GM18909 (cell line): ENCODE results near the gene RPL41.
"Not testable (repeated sequence)": the region's sequence is repeated elsewhere in the genome, so short reads cannot be mapped to it uniquely, and the experiment has no call there.

Experiments
- ATAC-seq: cut with Tn5 transposase; IDR thresholded peaks from one replicate; pipeline ENCODE4 v1.9.1; 2021; ENCODE audit warnings: mild to moderate bottlenecking; ENCODE audit not compliant: unreplicated experiment, poor library complexity

RPL41 gene

DNA sequence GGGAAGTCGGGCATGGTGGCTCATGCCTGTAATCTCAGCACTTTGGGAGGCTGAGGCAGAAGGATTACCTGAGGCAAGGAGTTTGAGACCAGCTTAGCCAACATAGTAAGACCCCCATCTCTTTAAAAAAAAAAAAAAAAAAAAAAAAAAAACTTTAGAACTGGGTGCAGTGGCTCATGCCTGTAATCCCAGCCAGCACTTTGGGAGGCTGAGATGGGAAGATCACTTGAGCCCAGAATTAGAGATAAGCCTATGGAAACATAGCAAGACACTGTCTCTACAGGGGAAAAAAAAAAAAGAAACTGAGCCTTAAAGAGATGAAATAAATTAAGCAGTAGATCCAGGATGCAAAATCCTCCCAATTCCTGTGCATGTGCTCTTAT lies 13.8 kb upstream of the RPL41 start:
- no peak for ATAC-seq

DNA sequence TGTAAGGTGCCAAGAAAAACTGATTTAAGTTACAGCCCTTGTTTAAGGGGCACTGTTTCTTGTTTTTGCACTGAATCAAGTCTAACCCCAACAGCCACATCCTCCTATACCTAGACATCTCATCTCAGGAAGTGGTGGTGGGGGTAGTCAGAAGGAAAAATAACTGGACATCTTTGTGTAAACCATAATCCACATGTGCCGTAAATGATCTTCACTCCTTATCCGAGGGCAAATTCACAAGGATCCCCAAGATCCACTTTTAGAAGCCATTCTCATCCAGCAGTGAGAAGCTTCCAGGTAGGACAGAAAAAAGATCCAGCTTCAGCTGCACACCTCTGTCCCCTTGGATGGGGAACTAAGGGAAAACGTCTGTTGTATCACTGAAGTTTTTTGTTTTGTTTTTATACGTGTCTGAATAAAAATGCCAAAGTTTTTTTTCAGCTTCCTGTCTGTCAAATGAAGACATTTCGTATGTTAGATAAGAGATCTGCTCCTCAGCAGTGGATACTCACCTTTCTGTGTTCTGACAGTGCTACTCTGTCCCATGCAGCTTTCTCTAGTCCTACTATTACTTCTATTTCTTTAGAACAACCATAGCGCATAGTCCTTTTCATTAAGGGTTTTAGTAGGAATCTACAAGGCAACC lies 13.2 kb upstream of the RPL41 start:
- no peak for ATAC-seq

DNA sequence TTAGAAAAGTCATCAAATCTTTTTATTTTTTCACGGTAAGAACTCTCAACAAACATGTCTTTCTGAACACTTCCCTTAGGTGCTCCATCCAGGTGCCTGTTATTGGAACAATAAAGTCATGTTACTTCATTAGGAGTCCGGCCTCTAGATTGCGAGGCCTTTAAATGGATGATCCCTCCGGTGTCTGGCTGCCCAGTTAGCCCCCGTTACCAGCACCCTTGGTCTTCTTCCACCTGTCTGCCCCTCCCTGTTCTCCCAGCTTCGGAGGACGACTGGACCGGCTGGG lies 12.7 kb upstream of the RPL41 start:
- no peak for ATAC-seq

DNA sequence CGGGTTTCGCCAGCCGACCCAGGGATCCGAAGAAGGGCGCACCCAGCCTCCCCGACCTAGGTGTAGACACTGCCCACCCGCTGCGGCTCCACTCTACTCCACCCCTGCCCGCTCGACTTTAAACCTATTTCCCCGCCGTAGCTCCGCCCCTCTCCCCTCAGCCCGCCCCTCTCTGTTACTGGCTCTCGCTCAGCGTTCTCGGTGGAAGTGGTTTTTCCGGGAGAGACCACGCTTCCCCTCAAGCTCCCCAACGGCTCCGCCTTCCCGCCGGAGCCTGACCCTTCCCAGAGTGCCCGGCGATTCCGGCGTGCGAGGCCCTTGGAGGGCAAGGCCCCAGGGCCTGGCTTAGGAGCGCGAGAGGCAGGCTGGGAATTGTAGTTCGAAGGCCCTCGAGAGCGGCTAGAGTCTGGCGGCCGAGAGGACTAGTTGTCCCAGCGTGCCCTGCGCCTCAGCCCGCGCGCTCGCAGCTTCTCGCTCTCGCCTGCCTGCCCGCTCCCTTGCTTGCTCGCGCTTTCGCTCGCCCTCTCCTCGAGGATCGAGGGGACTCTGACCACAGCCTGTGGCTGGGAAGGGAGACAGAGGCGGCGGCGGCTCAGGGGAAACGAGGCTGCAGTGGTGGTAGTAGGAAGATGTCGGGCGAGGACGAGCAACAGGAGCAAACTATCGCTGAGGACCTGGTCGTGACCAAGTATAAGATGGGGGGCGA lies 12.2 kb upstream of the RPL41 start, which contains the start of gene PA2G4:
Gene PA2G4 (plus strand): TSS at position 451 of the 706 bp plus-strand sequence. CDS start 179 bp downstream, at position 630.
- ATAC-seq: peak; percentile 95

DNA sequence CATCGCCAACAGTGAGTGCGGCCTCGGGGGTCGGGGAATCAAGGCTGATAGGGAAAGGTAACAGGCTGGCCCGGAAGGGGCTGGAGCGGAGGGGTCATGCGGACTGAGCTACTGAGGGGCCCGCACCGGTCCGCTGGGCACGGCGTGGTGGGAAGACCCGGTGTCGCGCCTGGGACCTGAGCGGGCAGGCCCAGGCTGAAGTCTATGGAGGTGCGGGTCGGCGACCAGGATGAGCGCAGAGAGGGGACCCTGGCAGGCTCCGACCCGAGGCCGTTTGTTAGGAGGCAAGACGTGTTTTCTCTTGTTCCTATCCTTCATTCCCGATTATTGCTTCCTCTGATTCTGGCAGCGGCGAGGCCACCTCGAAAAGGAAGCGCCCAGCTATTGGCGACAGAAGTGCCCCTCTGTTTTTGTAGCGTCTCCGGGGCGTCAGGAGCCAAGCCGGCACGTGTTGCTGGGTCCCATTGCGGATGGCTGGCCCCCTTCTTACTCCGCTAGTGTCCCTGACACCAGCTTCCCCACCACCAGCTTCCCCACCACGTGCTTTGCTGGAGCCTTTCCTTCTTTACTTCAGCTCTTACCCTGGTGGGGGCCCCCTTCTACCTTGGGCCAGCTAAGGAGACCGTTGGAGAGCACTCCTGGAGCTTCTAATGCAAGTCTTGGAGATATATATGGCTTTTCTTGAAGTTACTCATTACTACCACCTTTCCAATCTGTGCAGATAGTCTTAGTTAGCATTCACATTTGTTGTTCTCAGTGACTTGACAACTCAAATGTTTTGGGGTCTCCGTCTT lies 11.4 kb upstream of the RPL41 start:
- peak; percentile 21 for ATAC-seq

DNA sequence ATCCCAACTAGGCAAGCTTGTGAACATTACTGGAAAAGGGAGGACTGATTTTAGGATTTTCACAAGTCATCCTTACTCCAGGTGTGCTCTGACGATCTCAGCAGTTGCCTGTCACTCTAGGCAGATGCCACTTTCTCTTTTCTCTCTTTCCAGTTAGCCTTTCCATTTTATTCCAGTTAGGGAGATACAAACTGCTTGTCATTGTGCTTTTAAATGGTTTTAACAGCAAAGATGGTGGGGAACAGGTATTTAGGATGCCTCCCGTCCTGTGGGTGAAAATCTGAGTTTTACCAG lies 10.9 kb upstream of the RPL41 start:
- no peak for ATAC-seq

DNA sequence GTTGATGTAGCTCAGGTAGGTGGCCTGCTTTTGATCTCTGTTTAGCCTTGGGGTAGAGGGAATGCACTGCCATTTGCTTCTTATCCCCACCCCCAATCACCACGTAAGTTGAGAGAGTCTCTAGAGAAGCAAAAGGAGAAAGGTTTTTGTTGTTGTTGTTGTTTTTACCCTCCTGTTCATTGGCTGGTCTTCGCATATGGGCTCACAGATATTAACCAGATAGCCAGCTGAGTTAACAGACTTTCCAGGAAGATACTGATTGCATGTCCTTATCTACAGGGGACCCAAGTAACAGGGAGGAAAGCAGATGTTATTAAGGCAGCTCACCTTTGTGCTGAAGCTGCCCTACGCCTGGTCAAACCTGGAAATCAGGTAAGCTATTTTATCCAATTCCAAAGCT lies 9.2 kb upstream of the RPL41 start:
- no peak for ATAC-seq

DNA sequence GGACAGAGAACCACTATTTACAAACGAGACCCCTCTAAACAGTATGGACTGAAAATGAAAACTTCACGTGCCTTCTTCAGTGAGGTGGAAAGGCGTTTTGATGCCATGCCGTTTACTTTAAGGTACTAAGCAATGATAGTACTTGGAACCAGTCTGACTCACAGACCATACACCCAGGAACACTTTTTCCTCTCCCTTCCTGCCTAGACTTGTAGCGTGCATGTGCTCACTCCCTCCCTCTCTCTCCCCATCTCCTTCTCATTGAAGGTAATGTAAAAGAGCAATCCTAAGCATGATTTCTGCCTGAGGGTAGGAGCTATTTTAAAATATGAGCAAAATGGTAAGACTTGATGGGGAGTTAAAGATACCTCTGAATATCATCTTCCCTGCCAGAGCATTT lies 5.9 kb upstream of the RPL41 start:
- ATAC-seq: no peak

DNA sequence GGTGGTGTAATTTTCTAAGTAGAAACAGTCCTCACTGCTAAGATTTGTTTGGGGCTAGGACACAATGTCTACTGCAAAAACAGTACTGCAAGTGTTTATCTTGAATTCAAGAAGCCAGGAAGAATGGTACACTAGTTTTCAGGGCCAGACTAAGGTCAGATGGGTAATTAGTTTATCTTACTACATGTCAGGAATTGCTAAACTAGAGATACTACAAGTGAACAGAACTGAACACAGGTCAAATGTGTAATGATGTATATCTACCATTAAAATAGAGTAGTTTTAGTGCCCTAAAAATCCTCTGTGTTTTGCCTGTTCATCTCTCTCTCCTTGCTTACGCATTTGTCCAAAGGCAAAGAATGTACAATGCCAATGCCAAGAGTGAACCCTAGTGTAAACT lies 2.3 kb upstream of the RPL41 start:
- no peak for ATAC-seq

DNA sequence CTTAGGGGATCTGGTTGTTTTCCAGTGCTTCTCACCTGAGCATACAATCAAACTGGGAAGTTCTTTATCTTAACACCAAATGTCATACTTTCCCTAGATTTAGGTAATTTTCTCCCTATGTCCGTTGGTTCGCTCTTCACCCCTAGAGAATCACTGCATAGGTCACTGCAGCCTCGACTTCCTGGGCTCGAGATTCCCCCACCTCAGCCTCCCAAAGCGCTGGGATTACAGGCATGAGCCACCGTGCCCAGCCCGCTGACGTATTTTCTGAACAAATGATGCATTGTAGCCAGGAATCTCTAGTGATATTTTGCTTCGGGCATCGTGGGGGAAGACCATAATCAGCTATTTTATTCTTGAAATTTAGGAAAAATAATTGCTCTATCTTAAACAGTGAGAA lies 1.1 kb upstream of the RPL41 start:
- no peak for ATAC-seq

DNA sequence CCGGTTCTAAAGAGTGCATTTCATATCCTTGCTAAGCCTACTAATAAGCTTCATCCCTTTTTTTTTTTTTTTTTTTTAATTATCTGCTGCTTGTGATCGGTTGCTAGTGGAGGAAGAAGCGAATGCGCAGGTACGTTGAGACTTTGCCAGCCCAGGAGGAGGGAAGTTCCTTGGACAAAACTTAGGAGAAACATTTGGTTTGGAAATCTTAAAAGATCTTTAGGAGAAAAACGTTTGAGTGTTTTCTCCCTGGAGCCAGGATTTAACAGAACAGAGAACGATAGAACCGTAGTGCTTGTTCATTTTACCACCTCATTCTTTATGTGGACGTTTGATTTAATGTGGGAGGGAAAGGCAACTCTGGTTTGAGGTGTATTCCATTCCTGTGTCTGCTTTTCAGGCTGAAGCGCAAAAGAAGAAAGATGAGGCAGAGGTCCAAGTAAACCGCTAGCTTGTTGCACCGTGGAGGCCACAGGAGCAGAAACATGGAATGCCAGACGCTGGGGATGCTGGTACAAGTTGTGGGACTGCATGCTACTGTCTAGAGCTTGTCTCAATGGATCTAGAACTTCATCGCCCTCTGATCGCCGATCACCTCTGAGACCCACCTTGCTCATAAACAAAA lies 761 bp downstream of the RPL41 start:
- ATAC-seq: not testable (repeated sequence)

DNA sequence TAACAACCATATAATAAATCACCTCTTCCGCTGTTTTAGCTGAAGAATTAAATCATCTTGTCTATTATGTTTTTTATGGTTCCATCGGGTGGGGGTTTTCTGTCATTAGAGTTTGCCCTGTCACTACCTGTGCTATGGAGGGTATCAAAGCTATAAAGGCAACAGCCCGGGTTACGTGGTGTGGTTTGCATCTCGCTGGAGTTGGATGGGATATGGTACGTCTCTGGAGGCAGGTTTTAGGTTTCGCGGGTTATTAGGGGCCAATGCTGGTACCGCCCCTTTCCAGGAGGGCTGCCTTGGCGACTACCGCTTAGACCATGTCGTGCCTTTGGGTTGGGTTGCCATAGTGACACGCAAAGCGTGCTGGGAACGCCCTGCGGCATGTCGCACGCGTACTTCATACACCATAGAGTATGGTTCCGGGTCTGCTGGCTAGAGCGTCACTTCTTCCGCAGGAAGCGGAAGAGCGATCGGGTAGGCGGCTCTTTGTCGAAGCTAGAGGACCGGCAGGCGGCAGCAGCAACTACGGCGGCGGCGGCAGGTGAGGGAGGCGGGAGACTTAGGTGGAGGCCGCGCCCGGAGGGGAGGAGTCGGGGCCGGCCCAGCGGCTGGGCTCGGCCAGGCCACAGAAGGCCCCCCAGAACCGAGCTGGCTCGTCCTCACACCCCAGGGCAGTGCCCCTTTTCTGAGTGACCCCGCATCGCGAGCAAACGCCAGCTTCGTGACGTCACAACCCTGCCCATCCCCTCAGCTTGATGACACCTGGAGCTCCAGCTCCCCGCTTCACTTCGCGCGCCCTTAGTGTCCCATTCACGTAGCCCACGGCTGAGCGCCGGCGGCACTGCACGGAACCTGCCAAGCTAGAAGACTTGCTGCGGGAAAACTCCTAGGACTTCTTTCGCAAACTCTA lies 1.6 kb downstream of the RPL41 start, which contains the start of gene ZC3H10:
Gene ZC3H10 (plus strand): TSS at position 489 of the 910 bp plus-strand sequence. CDS start 2,297 bp downstream, outside the sequence.
- ATAC-seq: peak; percentile 82

DNA sequence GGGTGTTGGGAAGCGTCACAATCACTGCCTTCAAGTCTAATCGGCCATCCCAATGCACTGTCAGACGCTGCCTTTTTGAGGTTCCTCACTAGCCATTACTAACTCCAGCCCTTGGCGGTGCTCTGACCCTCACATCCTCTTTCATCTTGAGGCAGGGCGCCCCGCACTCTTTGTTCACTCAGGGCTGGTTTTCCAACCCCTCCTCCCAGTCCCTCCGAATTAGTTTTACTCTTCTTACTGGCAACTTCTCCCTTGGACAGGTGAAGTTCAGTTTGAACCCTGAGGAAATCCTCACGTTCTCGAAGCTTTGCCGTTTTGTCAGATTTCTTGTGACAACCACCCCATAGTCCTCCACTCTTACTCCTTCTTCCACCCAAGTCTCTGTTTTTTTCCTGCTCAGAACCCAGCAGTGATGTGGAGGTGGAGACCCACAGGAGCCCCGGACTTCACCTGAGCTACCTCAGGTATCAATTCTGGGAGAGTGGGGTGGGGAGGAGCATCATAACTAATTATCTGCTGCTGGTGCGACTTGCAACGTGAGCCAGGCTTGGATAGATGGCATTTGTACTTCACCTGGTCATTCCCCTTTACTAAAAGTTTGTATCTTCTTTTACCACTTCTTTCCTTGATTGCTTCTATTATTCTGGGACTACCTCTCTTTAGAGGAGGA lies 2.4 kb downstream of the RPL41 start:
- no peak for ATAC-seq

DNA sequence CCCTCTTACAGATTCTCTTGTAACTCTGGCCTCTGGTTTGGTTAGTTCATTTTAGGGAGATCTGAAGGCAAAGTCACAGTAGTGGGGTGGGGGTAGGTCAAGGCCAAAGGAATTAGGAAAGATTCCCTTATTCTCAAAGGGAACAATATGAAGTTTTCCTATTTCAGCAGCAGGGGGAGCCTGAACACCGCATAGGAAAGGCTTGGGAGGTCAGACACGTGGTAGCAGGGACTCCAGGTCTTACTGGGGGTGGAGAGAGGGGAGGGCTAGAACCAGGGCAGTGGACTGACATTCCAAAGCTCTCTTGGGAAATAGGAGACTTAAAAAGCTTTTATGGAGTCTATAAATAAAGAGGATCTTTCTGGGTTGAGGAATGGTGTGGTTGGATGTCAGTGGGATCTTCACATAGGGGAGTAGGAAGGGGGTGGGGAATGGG lies 2.9 kb downstream of the RPL41 start:
- no peak for ATAC-seq

DNA sequence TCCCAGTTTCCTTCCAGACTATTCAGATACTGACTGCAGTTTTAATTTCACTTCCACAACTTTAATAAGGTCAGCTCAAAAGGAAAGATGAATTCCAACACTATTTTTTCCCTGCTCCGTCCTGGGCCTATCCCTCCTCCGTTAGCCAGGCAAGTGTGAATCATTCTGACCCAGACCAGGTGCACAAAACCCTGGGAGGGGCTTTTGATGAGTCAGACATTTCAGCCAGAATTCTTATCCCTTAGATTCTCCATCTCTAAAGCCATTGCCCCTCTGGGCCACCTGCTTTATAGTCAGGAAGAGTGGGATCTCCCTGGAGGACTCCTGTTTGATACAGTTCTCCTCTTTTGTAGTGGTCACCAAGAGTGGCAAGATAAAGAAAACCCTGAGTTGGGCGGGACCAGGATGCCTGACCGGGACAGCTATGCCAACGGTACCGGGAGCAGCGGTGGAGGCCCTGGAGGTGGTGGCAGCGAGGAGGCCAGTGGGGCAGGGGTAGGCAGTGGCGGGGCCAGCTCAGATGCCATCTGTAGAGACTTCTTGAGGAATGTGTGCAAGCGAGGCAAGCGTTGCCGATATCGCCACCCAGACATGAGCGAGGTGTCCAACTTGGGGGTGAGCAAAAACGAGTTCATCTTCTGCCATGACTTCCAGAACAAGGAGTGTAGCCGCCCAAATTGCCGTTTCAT lies 3.9 kb downstream of the RPL41 start:
- no peak for ATAC-seq

DNA sequence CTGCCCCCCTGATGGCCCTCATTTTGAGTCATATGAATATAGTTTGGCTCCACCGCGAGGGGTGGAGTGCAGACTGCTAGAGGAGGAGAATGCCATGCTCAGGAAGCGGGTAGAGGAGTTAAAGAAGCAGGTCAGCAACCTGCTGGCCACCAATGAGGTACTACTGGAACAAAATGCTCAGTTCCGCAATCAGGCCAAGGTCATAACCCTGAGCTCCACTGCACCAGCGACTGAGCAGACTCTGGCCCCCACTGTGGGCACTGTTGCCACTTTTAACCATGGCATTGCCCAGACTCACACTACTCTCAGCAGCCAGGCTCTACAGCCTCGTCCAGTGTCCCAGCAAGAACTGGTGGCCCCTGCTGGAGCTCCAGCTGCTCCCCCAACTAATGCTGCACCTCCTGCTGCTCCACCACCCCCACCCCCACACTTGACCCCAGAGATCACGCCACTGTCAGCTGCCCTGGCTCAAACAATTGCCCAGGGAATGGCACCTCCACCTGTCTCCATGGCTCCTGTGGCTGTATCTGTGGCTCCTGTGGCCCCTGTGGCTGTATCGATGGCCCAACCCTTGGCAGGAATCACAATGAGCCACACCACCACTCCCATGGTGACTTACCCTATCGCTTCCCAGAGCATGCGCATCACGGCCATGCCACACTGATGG lies 4.9 kb downstream of the RPL41 start:
- ATAC-seq: no peak

DNA sequence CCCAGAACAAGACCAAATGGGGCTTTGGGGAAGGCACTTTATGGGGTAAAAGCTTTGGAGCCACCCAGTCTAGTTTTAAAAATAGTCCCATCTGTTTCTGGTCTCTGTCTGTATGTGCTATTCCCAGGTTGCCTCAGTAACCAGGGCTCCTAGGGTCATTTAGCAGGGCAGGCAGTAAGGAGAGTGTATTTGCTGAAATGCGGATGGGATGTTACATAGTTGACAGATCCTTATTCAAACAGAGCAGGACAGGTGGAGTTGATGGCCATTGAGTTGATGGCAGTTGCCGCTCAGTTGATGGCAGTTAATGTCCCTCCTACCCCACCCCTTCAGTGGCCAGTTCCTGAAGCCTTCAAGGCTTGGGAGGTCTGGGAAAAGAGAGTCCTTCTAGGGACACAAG lies 6.2 kb downstream of the RPL41 start:
- ATAC-seq: no peak

DNA sequence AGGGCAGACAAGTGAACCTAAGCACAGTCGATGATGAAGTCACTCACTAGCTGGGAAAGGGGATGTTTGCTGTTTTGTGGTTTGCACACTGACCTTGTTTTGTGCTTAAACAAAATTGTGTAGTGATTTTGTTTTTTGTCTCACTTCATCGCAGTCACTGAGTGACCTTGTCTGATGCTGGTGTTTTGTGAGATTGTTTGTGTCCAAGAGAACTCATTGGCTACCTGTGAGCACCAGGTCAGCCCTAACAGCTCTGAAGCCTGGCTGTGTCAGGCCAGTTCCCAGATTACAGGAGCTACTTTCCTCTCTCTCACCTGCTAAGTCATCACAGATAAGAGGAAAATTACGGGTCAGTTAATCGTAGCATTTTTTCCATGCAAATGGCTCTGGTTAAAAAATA lies 7.7 kb downstream of the RPL41 start:
- no peak for ATAC-seq
